GM19452 (cell line): Measurements from ENCODE around the gene SMG6.

ENCODE experiments used
- ATAC-seq: cut with Tn5 transposase; IDR thresholded peaks from one replicate; pipeline ENCODE4 v1.9.1; 2021; ENCODE audit not compliant: unreplicated experiment

SMG6 gene

GRCh38 chr17:2034157-2034556 lies 269.4 kb downstream of the SMG6 start:
- no peak for ATAC-seq

- ATAC-seq, result no peak
Measured at GRCh38 chr17:2033153-2033552, 270.4 kb downstream of the SMG6 start.

GRCh38 chr17:2030779-2031163 lies 272.8 kb downstream of the SMG6 start:
- no peak for ATAC-seq

- ATAC-seq, result peak; percentile 67
Measured at GRCh38 chr17:2029911-2030778, 273.4 kb downstream of the SMG6 start, which contains the start of gene DPH1. Gene DPH1, plus strand, starts transcription at chr17:2030153. Its CDS starts 17 bp downstream, at chr17:2030170.

- no peak for ATAC-seq
Measured at GRCh38 chr17:2028737-2029136, 274.8 kb downstream of the SMG6 start.

GRCh38 chr17:2028234-2028614 lies 275.4 kb downstream of the SMG6 start:
- no peak for ATAC-seq

GRCh38 chr17:2027528-2028233 lies 275.9 kb downstream of the SMG6 start:
- no peak for ATAC-seq

GRCh38 chr17:2025622-2026309 lies 277.8 kb downstream of the SMG6 start:
- ATAC-seq, result no peak

GRCh38 chr17:2025220-2025621 lies 278.4 kb downstream of the SMG6 start, which contains the start of gene RTN4RL1:
Gene RTN4RL1, minus strand, starts transcription at chr17:2025334. Its CDS starts 469 bp downstream, at chr17:2024865.
- ATAC-seq, result no peak

- no peak for ATAC-seq
Measured at GRCh38 chr17:2024572-2025219, 278.9 kb downstream of the SMG6 start.

GRCh38 chr17:2023692-2024571 lies 279.7 kb downstream of the SMG6 start:
- ATAC-seq, result no peak

- ATAC-seq, result no peak
Measured at GRCh38 chr17:2023256-2023655, 280.3 kb downstream of the SMG6 start.

- no peak for ATAC-seq
Measured at GRCh38 chr17:2022647-2023240, 280.8 kb downstream of the SMG6 start.

- no peak for ATAC-seq
Measured at GRCh38 chr17:2020721-2021120, 282.9 kb downstream of the SMG6 start.

- ATAC-seq, result no peak
Measured at GRCh38 chr17:2019723-2020122, 283.9 kb downstream of the SMG6 start.

- no peak for ATAC-seq
Measured at GRCh38 chr17:2018716-2019510, 284.7 kb downstream of the SMG6 start.

GRCh38 chr17:2017274-2017941 lies 286.2 kb downstream of the SMG6 start:
- no peak for ATAC-seq

GRCh38 chr17:2016494-2016893 lies 287.1 kb downstream of the SMG6 start:
- no peak for ATAC-seq
